LNCaP clone FGC (cell line): ENCODE measurements around the gene ACKR1.

Source experiments
- DNase-seq: peaks from one replicate; pipeline ENCODE4 v3.0.0-alpha.2; 2011; ENCODE audit warnings: low read depth
- H3K4me3 ChIP-seq: 2 replicates; pipeline ENCODE4 v1.5.1; 2011; ENCODE audit warnings: mild to moderate bottlenecking, low read depth, low read length, control low read depth
- CTCF ChIP-seq: IDR thresholded peaks from 2 replicates; pipeline ENCODE4 v1.5.1; 2012; ENCODE audit warnings: mild to moderate bottlenecking; ENCODE audit not compliant: control insufficient read depth, insufficient read depth; ENCODE audit errors: extremely low read depth

Gene ACKR1

DNA sequence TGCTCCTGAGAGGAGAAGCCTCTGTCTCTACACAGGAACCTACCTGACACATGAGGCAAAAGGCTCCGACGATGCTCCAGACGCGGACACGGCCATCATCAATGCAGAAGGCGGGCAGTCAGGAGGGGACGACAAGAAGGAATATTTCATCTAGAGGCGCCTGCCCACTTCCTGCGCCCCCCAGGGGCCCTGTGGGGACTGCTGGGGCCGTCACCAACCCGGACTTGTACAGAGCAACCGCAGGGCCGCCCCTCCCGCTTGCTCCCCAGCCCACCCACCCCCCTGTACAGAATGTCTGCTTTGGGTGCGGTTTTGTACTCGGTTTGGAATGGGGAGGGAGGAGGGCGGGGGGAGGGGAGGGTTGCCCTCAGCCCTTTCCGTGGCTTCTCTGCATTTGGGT lies 3.9 kb upstream of the ACKR1 start:
- DNase-seq, result no peak
- H3K4me3 ChIP-seq, result no peak overlapping the region
- TF ChIP-seq CTCF, result no peak

DNA sequence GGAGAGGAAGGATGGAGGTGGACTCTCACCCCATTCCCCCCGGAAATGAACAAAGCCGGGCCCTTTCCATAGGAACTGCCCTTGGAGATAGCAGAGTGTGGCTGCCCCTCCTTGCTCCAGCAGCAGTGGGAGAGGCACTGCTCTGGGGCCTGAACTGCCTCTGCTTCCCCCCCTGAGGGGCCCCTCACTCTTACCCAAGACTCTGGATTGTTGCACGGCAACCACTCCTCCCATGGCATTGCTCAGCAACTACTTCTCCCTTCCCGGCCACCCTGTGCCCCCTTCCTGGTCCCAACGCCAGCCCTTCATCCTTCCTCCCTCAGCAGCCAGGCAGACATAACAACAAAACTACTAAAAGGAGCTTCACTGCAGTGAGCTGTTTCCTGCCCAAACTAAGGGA lies 3.0 kb upstream of the ACKR1 start:
- TF ChIP-seq CTCF, result no peak
- DNase-seq, result no peak
- H3K4me3 ChIP-seq, result no peak overlapping the region

- no peak for DNase-seq
- no peak for TF ChIP-seq CTCF
Observed at GRCh38 chr1:159203610-159204009, 1.1 kb upstream of the ACKR1 start.

DNA sequence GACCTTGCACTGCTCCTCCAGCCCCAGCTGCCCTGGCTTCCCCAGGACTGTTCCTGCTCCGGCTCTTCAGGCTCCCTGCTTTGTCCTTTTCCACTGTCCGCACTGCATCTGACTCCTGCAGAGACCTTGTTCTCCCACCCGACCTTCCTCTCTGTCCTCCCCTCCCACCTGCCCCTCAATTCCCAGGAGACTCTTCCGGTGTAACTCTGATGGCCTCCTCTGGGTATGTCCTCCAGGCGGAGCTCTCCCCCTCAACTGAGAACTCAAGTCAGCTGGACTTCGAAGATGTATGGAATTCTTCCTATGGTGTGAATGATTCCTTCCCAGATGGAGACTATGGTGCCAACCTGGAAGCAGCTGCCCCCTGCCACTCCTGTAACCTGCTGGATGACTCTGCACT lies 550 bp downstream of the ACKR1 start:
- no peak for TF ChIP-seq CTCF
- no peak for DNase-seq
- H3K4me3 ChIP-seq, result no peak overlapping the region

More at GRCh38 chr1:159203610-159204009, 1.1 kb upstream of the ACKR1 start:
- no peak overlapping the region for H3K4me3 ChIP-seq

- H3K4me3 ChIP-seq, result no peak overlapping the region
- no peak for TF ChIP-seq CTCF
- no peak for DNase-seq
Observed at GRCh38 chr1:159206110-159206509, 1.4 kb downstream of the ACKR1 start.

- no peak for TF ChIP-seq CTCF
- H3K4me3 ChIP-seq, result no peak overlapping the region
- DNase-seq, result no peak
Observed at GRCh38 chr1:159207080-159207479, 2.4 kb downstream of the ACKR1 start.

DNA sequence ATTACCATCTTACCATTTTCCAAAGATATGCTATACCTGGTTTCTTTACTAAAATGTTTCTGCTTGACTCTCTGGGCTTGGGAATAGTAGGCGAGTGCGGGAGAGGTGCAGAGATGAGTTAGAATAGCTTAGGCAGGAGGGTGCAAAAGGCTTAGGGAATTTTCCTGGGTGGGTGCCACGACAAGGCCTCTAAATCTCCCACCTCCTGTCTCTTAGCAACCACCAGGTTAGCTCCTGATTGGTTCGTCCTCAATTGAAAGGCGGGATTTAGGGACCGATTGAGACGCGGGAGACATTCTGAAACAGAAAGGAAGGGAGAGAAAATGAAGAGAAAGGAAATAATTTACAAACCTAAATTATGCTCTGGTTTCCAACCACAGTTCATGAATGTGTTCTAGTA lies 3.1 kb downstream of the ACKR1 start:
- no peak for TF ChIP-seq CTCF
- DNase-seq, result no peak
- no peak overlapping the region for H3K4me3 ChIP-seq
